T-cell (primary cell): ENCODE measurements around the gene RIPOR3. TPM values are rescaled to one million over a fixed set of nuclear protein-coding genes. Genes with fewer than 3 reads are reported as not detected.

Source experiments
- ATAC-seq, 4 experiments: fragments of 200-7000 bp in 3 of 4; fragments of 150-1000 bp in 1 of 4; cut with Tn5 transposase; replicated peaks in 1 of 4; 1 replicate in 3 of 4; 2 replicates in 1 of 4; pipeline ENCODE4 v1.10.0; 2021; ENCODE audit warnings: moderate library complexity in 3 of 4, mild to moderate bottlenecking in 2 of 4, moderate number of reproducible peaks in 1 of 4
- CTCF ChIA-PET, 2 donors: fragments of 300-600 bp; sonication (Branson Sonifier 250); formaldehyde crosslinking; loops; one replicate each; lab custom pipeline; 2022; ENCODE audit warnings: antibody characterized with exemption in 2 of 2; lab: Charles Lee
- POLR2A ChIA-PET, 2 donors: fragments of 300-600 bp; sonication (Branson Sonifier 250); formaldehyde crosslinking; loops; one replicate each; lab custom pipeline; 2022; ENCODE audit warnings: antibody characterized with exemption in 2 of 2; lab: Charles Lee
- DNase-seq, 35 experiments: peaks; one replicate each; pipeline versions ENCODE4 v3.0.0 to v3.0.0-alpha.2; 2013 to 2023
- H3K27ac ChIP-seq: one replicate; pipeline ENCODE4 v1.5.1; 2013; ENCODE audit warnings: low read length
- H3K27me3 ChIP-seq, 2 experiments: replicated peaks in 1 of 2; 1 replicate in 1 of 2; 2 replicates in 1 of 2; pipeline versions ENCODE4 v1.6.1 to v1.7.0; 2013; ENCODE audit warnings: low read length in 1 of 2, mixed read lengths in 1 of 2; ENCODE audit not compliant: control insufficient read depth in 2 of 2, insufficient read depth in 2 of 2; ENCODE audit errors: extremely low read depth in 1 of 2
- H3K36me3 ChIP-seq, 2 donors: 1 replicate in 1 of 2; 2 replicates in 1 of 2; pipeline versions ENCODE4 v1.6.1 to v1.7.0; 2013; ENCODE audit warnings: low read length in 1 of 2; ENCODE audit not compliant: control insufficient read depth in 2 of 2, insufficient read depth in 1 of 2; ENCODE audit errors: extremely low read depth in 1 of 2
- H3K4me1 ChIP-seq, 2 experiments: 1 replicate in 1 of 2; 2 replicates in 1 of 2; pipeline versions ENCODE4 v1.6.1 to v1.7.0; 2013; ENCODE audit warnings: low read length in 2 of 2, mixed read lengths in 1 of 2; ENCODE audit not compliant: insufficient read depth in 2 of 2, control insufficient read depth in 1 of 2; ENCODE audit errors: extremely low read depth in 1 of 2
- H3K4me3 ChIP-seq, 2 donors: 1 replicate in 1 of 2; 2 replicates in 1 of 2; pipeline versions ENCODE4 v1.5.1 to v1.7.0; 2013; ENCODE audit warnings: mild to moderate bottlenecking in 2 of 2, low read length in 1 of 2, moderate library complexity in 1 of 2; ENCODE audit not compliant: control insufficient read depth in 1 of 2; ENCODE audit errors: extremely low read depth in 1 of 2
- H3K9me3 ChIP-seq: 2 replicates; pipeline ENCODE4 v1.7.0; 2013
- H3K27ac Mint-ChIP-seq, 2 donors: one replicate each; pipeline ENCODE4 v1.8.0; 2020 to 2021; ENCODE audit warnings: mild to moderate bottlenecking in 2 of 2, mixed read lengths in 2 of 2
- H3K27me3 Mint-ChIP-seq, 2 donors: one replicate each; pipeline ENCODE4 v1.8.0; 2021 to 2022; ENCODE audit warnings: mixed read lengths in 2 of 2
- H3K36me3 Mint-ChIP-seq: one replicate; pipeline ENCODE4 v1.8.0; 2021; ENCODE audit warnings: mixed read lengths
- H3K4me1 Mint-ChIP-seq, 3 donors: one replicate each; pipeline ENCODE4 v1.8.0; 2020 to 2022; ENCODE audit warnings: mixed read lengths in 3 of 3, mild to moderate bottlenecking in 1 of 3
- H3K4me3 Mint-ChIP-seq, 3 donors: one replicate each; pipeline ENCODE4 v1.8.0; 2020 to 2022; ENCODE audit warnings: mild to moderate bottlenecking in 3 of 3, mixed read lengths in 3 of 3, moderate library complexity in 3 of 3
- H3K9me3 Mint-ChIP-seq, 3 donors: one replicate each; pipeline ENCODE4 v1.8.0; 2020 to 2022; ENCODE audit warnings: mixed read lengths in 3 of 3
- WGBS: methylation state at CpG from one replicate; pipeline ENCODE4 v1.1.5; 2013; ENCODE audit warnings: missing lambda C conversion rate; ENCODE audit not compliant: insufficient coverage; 5-methylcytosine and 5-hydroxymethylcytosine counted together
- total RNA-seq, 35 experiments: library from RNA in 6 of 35; stranded (reverse) in 6 of 35; fragments of 120-200 nt in 1 of 35; gene quantifications; one replicate each; pipeline versions ENCODE4 v1.2.1 to v1.2.4 and lab custom pipeline; 2013 to 2026

Gene RIPOR3
- total RNA-seq, 5 donors from 2014 or later (not counting 1 experiment from before 2014, with no cell fraction given) = 0.25 to 0.88 (median 0.42) TPM

- Histone ChIP-seq H3K27ac (no peak overlapping the region), H3K9me3 (no peaks in the 10 kb centered on the region), H3K4me3 (no peak overlapping the region), H3K27me3 (peaks cover 0 to 8% of the 10 kb centered on the region in 2 experiments), H3K36me3 (no peaks in the 10 kb centered on the region), H3K4me1 (no peaks in the 10 kb centered on the region)
- DNase-seq = no peak
- whole genome bisulfite sequencing = 97% methylated on average over 6 of the region's 16 CpGs
- H3K36me3 Mint-ChIP-seq = no peaks in the 10 kb centered on the region
- H3K27ac Mint-ChIP-seq = no peak overlapping the region
- H3K9me3 Mint-ChIP-seq = no peaks in the 10 kb centered on the region
- H3K27me3 Mint-ChIP-seq = peaks cover 3 to 8% of the 10 kb centered on the region in 2 donors
- ChIA-PET POLR2A (no interaction called here), CTCF (no interaction called here)
- H3K4me1 Mint-ChIP-seq = no peaks in the 10 kb centered on the region
- no peak overlapping the region for H3K4me3 Mint-ChIP-seq
- ATAC-seq = no peak
Measured at GRCh38 chr20:50655311-50655880, 35.9 kb downstream of the RIPOR3 start.

GRCh38 chr20:50654904-50655303 is 36.4 kb downstream of the RIPOR3 start:
- H3K27me3 Mint-ChIP-seq = peaks cover 0 to 3% of the 10 kb centered on the region in 2 donors
- H3K4me3 Mint-ChIP-seq = no peak overlapping the region
- no peaks in the 10 kb centered on the region for H3K9me3 ChIP-seq
- 78% methylated on average over 3 of the region's 6 CpGs for WGBS
- H3K27ac Mint-ChIP-seq = no peak overlapping the region
- CTCF ChIA-PET = no interaction called here
- ATAC-seq (no peak), DNase-seq (no peak)
- H3K27ac ChIP-seq = no peak overlapping the region
- no peaks in the 10 kb centered on the region for H3K36me3 ChIP-seq
- H3K36me3 Mint-ChIP-seq = no peaks in the 10 kb centered on the region
- no peaks in the 10 kb centered on the region for H3K9me3 Mint-ChIP-seq
- no peaks in the 10 kb centered on the region for H3K4me1 ChIP-seq
- POLR2A ChIA-PET = no interaction called here
- no peaks in the 10 kb centered on the region for H3K4me1 Mint-ChIP-seq
- H3K4me3 ChIP-seq = no peak overlapping the region
- H3K27me3 ChIP-seq = peaks cover 0 to 12% of the 10 kb centered on the region in 2 experiments

GRCh38 chr20:50652702-50653294 is 38.5 kb downstream of the RIPOR3 start:
- no peak overlapping the region for H3K27ac Mint-ChIP-seq
- no peak for DNase-seq
- H3K9me3 Mint-ChIP-seq = no peaks in the 10 kb centered on the region
- H3K4me3 Mint-ChIP-seq = no peak overlapping the region
- H3K27me3 Mint-ChIP-seq = peaks cover 0 to 2% of the 10 kb centered on the region in 2 donors
- WGBS = 64% methylated on average over 2 of the region's 11 CpGs
- Histone ChIP-seq H3K36me3 (no peaks in the 10 kb centered on the region), H3K4me3 (no peak overlapping the region), H3K9me3 (no peaks in the 10 kb centered on the region), H3K4me1 (no peaks in the 10 kb centered on the region), H3K27ac (no peak overlapping the region), H3K27me3 (peaks cover 0 to 13% of the 10 kb centered on the region in 2 experiments)
- H3K4me1 Mint-ChIP-seq = no peaks in the 10 kb centered on the region
- ChIA-PET POLR2A (no interaction called here), CTCF (interaction anchor here in 1 of 2 donors (0.7 kb wide), 1 partner anchor 210 kb away, joined by 3 read pairs; no protein-coding TSS in a partner anchor)
- no peaks in the 10 kb centered on the region for H3K36me3 Mint-ChIP-seq
- ATAC-seq = no peak

- H3K27ac ChIP-seq = no peak overlapping the region
- H3K27me3 ChIP-seq = peaks cover 0 to 13% of the 10 kb centered on the region in 2 experiments
- DNase-seq (no peak), ATAC-seq (no peak)
- ChIA-PET CTCF (no interaction called here), POLR2A (no interaction called here)
- H3K4me1 Mint-ChIP-seq = no peaks in the 10 kb centered on the region
- H3K36me3 ChIP-seq = no peaks in the 10 kb centered on the region
- H3K9me3 Mint-ChIP-seq = no peaks in the 10 kb centered on the region
- H3K4me3 Mint-ChIP-seq = no peak overlapping the region
- no peaks in the 10 kb centered on the region for H3K4me1 ChIP-seq
- no peak overlapping the region for H3K27ac Mint-ChIP-seq
- H3K27me3 Mint-ChIP-seq = peaks cover 0 to 2% of the 10 kb centered on the region in 2 donors
- WGBS = 80% methylated on average over 1 of the region's 4 CpGs
- no peak overlapping the region for H3K4me3 ChIP-seq
- H3K9me3 ChIP-seq = no peaks in the 10 kb centered on the region
- H3K36me3 Mint-ChIP-seq = no peaks in the 10 kb centered on the region
Measured at GRCh38 chr20:50651676-50652075, 39.7 kb downstream of the RIPOR3 start.

- POLR2A ChIA-PET = no interaction called here
- H3K27ac Mint-ChIP-seq = no peak overlapping the region
- Histone ChIP-seq H3K4me3 (no peak overlapping the region), H3K36me3 (no peaks in the 10 kb centered on the region), H3K27me3 (peaks cover 0 to 24% of the 10 kb centered on the region in 2 experiments), H3K4me1 (no peaks in the 10 kb centered on the region), H3K27ac (no peak overlapping the region), H3K9me3 (no peaks in the 10 kb centered on the region)
- peaks cover 0 to 2% of the 10 kb centered on the region in 2 donors for H3K27me3 Mint-ChIP-seq
- no peaks in the 10 kb centered on the region for H3K9me3 Mint-ChIP-seq
- CTCF ChIA-PET = no interaction called here
- H3K36me3 Mint-ChIP-seq = no peaks in the 10 kb centered on the region
- no peak for ATAC-seq
- no peaks in the 10 kb centered on the region for H3K4me1 Mint-ChIP-seq
- DNase-seq = no peak
- WGBS = 67% methylated on average over 3 of the region's 5 CpGs
- H3K4me3 Mint-ChIP-seq = no peak overlapping the region
Measured at GRCh38 chr20:50649590-50649989, 41.8 kb downstream of the RIPOR3 start.

- Mint-ChIP-seq H3K4me1 (no peaks in the 10 kb centered on the region), H3K36me3 (no peaks in the 10 kb centered on the region), H3K27ac (no peak overlapping the region), H3K9me3 (no peaks in the 10 kb centered on the region), H3K27me3 (peaks cover 0 to 2% of the 10 kb centered on the region in 2 donors), H3K4me3 (no peak overlapping the region)
- 100% methylated on average over 5 of the region's 6 CpGs for WGBS
- H3K4me3 ChIP-seq = no peak overlapping the region
- POLR2A ChIA-PET = no interaction called here
- no peak for DNase-seq
- H3K36me3 ChIP-seq = no peaks in the 10 kb centered on the region
- H3K4me1 ChIP-seq = no peaks in the 10 kb centered on the region
- H3K9me3 ChIP-seq = no peaks in the 10 kb centered on the region
- CTCF ChIA-PET = no interaction called here
- peaks cover 0 to 24% of the 10 kb centered on the region in 2 experiments for H3K27me3 ChIP-seq
- no peak overlapping the region for H3K27ac ChIP-seq
- no peak for ATAC-seq
Measured at GRCh38 chr20:50648651-50649050, 42.7 kb downstream of the RIPOR3 start.
